Karpas-422 (cell line): ENCODE measurements around the gene MICU2. TPM values are rescaled to one million over a fixed set of nuclear protein-coding genes. Genes with fewer than 3 reads are reported as not detected.

Experiments used
- DNase-seq: peaks from one replicate; pipeline ENCODE4 v3.0.0-alpha.2; 2015
- H2AFZ ChIP-seq: fragments of 200-600 bp; sonication (generic); 2 replicates; pipeline ENCODE4 v1.6.1; 2014; ENCODE audit warnings: antibody characterized with exemption, low read length, mixed read lengths
- H3K27ac ChIP-seq: fragments of 200-600 bp; sonication (generic); 2 replicates; pipeline ENCODE4 v1.5.1; 2014; ENCODE audit warnings: mild to moderate bottlenecking, low read length, moderate library complexity
- H3K27me3 ChIP-seq: fragments of 200-600 bp; sonication (generic); 2 replicates; pipeline ENCODE4 v1.6.1; 2014; ENCODE audit warnings: low read length, mixed read lengths
- H3K36me3 ChIP-seq: fragments of 200-600 bp; sonication (generic); 2 replicates; pipeline ENCODE4 v1.6.1; 2014; ENCODE audit warnings: low read length, mixed read lengths; ENCODE audit not compliant: insufficient read depth
- H3K4me1 ChIP-seq: fragments of 200-600 bp; sonication (generic); 2 replicates; pipeline ENCODE4 v1.6.1; 2014; ENCODE audit warnings: mild to moderate bottlenecking, low read length, mixed read lengths
- H3K4me2 ChIP-seq: fragments of 200-600 bp; sonication (generic); 2 replicates; pipeline ENCODE4 v1.6.1; 2014; ENCODE audit warnings: low read length, low read depth, mild to moderate bottlenecking; ENCODE audit not compliant: poor library complexity, severe bottlenecking
- H3K4me3 ChIP-seq: fragments of 200-600 bp; sonication (generic); 2 replicates; pipeline ENCODE4 v1.5.1; 2014; ENCODE audit warnings: mild to moderate bottlenecking, antibody characterized with exemption, low read length, mixed read lengths
- H3K79me2 ChIP-seq: fragments of 200-600 bp; sonication (generic); 2 replicates; pipeline ENCODE4 v1.6.1; 2014; ENCODE audit warnings: mild to moderate bottlenecking, low read length, mixed read lengths
- H3K9ac ChIP-seq: fragments of 200-600 bp; sonication (generic); 2 replicates; pipeline ENCODE4 v1.6.0; 2014; ENCODE audit warnings: low read length
- H3K9me2 ChIP-seq: fragments of 200-600 bp; sonication (generic), shearing (Covaris generic); replicated peaks from 2 replicates; pipeline ENCODE4 v1.6.0; 2014; ENCODE audit warnings: mild to moderate bottlenecking, low read length, moderate library complexity; ENCODE audit not compliant: insufficient read depth
- H3K9me3 ChIP-seq: fragments of 300-700, 200-600 bp; sonication (generic); 2 replicates; pipeline ENCODE4 v1.6.1; 2014; ENCODE audit warnings: low read length, mixed read lengths
- H4K20me1 ChIP-seq: fragments of 200-600 bp; sonication (generic); 2 replicates; pipeline ENCODE4 v1.6.1; 2014; ENCODE audit warnings: mild to moderate bottlenecking, antibody characterized with exemption, low read length, low read depth; ENCODE audit not compliant: insufficient read depth
- total RNA-seq: library from RNA; depleted of rRNA; stranded (reverse); fragments of >200 nt; shearing (Covaris generic); gene quantifications from 2 replicates; pipeline ENCODE4 v1.2.3, GENCODE V29; 2014; ENCODE audit warnings: low replicate concordance

Gene MICU2
- total RNA-seq, 1 experiment from 2014 or later: 60.1 TPM

- H3K4me1 ChIP-seq: no peaks in the 10 kb centered on the region
- no peaks in the 10 kb centered on the region for H3K27me3 ChIP-seq
- H3K4me2 ChIP-seq: no peak overlapping the region
- H4K20me1 ChIP-seq: no peaks in the 10 kb centered on the region
- no peak for DNase-seq
- no peaks in the 10 kb centered on the region for H3K9me3 ChIP-seq
- no peaks in the 10 kb centered on the region for H3K36me3 ChIP-seq
- H3K9me2 ChIP-seq: no peaks in the 10 kb centered on the region
- H3K4me3 ChIP-seq: no peak overlapping the region
- H2AFZ ChIP-seq: no peak overlapping the region; the same call in 1 of the 2 replicates
- H3K79me2 ChIP-seq: no peaks in the 10 kb centered on the region
- H3K27ac ChIP-seq: no peak overlapping the region
- no peak overlapping the region for H3K9ac ChIP-seq
Observed at GRCh38 chr13:21465710-21466160, 138.2 kb downstream of the MICU2 start.

- no peaks in the 10 kb centered on the region for H3K9me2 ChIP-seq
- no peak overlapping the region for H3K9ac ChIP-seq
- peaks cover 7% of the 10 kb centered on the region for H3K79me2 ChIP-seq
- no peak overlapping the region for H3K4me2 ChIP-seq
- no peaks in the 10 kb centered on the region for H3K9me3 ChIP-seq
- no peak overlapping the region for H3K4me3 ChIP-seq
- peaks cover 5% of the 10 kb centered on the region for H3K4me1 ChIP-seq
- H3K36me3 ChIP-seq: no peaks in the 10 kb centered on the region
- H3K27me3 ChIP-seq: no peaks in the 10 kb centered on the region
- H2AFZ ChIP-seq: no peak overlapping the region
- no peak for DNase-seq
- no peak overlapping the region for H3K27ac ChIP-seq
- no peaks in the 10 kb centered on the region; the same call in 1 of the 2 replicates for H4K20me1 ChIP-seq
Observed at GRCh38 chr13:21463424-21463823, 140.5 kb downstream of the MICU2 start.

GRCh38 chr13:21461131-21461530 lies 142.8 kb downstream of the MICU2 start:
- Histone ChIP-seq H3K79me2 (peaks cover 30% of the 10 kb centered on the region), H3K9ac (no peak overlapping the region), H3K4me2 (no peak overlapping the region), H3K27ac (no peak overlapping the region), H4K20me1 (peaks cover 9% of the 10 kb centered on the region; the same call in 1 of the 2 replicates), H2AFZ (no peak overlapping the region), H3K9me3 (no peaks in the 10 kb centered on the region), H3K9me2 (no peaks in the 10 kb centered on the region), H3K27me3 (no peaks in the 10 kb centered on the region), H3K4me3 (no peak overlapping the region), H3K4me1 (peaks cover 19% of the 10 kb centered on the region), H3K36me3 (no peaks in the 10 kb centered on the region)
- no peak for DNase-seq

DNA sequence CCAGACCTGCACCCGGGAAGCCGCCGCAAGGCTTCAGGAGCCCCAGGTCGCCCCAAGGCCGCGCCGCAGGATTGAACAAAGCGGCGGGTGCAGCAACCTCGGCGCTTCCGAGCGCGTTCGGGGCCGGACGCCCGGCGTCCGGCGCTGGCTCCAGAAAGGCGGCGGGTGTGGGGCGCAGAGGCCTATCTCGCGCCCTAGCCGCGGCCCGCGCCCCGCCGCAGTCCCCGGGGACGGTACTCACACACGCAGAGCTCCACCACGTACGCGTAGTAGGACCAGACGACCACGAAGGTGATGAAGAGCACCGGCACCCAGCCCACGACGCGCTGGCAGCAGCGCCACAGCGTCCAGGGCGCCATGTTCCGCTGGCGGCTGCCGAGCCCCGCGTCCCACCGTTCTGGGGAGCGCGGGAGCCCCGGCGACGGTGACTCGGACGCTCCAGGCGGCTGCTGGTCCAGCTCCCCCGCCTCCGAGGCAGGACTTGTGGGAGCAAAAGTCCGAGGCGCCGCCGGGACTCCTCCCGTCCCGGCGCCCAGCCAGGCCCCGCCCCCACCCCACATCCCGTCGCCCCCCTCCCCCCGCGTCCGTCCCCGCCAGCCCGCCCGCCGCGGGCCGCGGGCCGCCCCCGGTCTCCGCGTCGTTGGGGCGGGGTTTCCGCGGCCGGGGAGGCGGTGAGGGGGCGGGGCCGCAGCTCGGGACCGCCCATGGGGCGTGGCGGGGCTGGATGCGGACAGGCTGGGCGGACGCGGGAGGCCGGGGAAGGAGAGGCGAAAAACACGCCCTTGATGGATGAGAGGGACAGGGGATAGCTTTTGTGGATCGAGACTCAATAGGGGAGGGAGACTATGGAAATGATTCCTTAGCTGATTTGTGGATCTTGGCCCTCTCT lies 144.9 kb downstream of the MICU2 start, which contains the start of gene ZDHHC20:
Gene ZDHHC20 (minus strand): TSS at position 491 of the 889 bp plus-strand sequence. CDS start 132 bp downstream, at position 359.
- Histone ChIP-seq H3K79me2 (peaks cover 50% of the 10 kb centered on the region), H3K27me3 (no peaks in the 10 kb centered on the region), H3K9me3 (peaks cover 2% of the 10 kb centered on the region; the same call in 1 of the 2 replicates), H4K20me1 (peaks cover 9% of the 10 kb centered on the region; the same call in 1 of the 2 replicates), H3K9ac (peak within 1 kb of the TSS; percentile 84), H3K4me1 (peaks cover 19% of the 10 kb centered on the region), H3K9me2 (no peaks in the 10 kb centered on the region), H3K27ac (peak within 1 kb of the TSS; percentile 78), H3K4me3 (peak within 1 kb of the TSS; percentile 91), H3K36me3 (0 out of 2 replicates have a peak, but pooled peaks cover 4% of the 10 kb centered on the region), H2AFZ (peak within 1 kb of the TSS; percentile 88), H3K4me2 (peak within 1 kb of the TSS; percentile 95)
- DNase-seq: peak; percentile 95

DNA sequence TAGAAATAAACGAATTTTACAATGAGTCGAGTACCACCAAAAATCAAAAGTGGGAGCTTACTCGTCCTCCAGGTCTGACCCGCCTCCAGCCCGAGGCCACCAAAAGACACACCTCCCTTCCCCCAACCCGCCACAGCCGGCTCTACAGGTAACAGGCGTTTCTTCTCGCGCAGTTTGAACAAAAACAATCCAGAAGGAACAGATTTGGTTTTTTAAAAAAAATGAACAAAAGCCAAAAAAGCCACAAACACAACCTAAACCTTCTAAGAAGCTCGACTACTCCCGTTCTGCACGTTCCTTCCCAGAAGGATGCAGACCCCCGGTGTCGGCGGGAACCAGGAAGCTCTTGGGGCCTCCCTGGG lies 145.5 kb downstream of the MICU2 start:
- Histone ChIP-seq H2AFZ (peak overlapping the region; percentile 88), H3K27ac (peak overlapping the region; percentile 78), H3K4me1 (peaks cover 19% of the 10 kb centered on the region), H3K27me3 (no peaks in the 10 kb centered on the region), H3K4me3 (peak overlapping the region; percentile 91), H3K4me2 (peak overlapping the region; percentile 95), H3K9ac (peak overlapping the region; percentile 84), H3K9me3 (peaks cover 5% of the 10 kb centered on the region; the same call in 1 of the 2 replicates), H4K20me1 (peaks cover 9% of the 10 kb centered on the region; the same call in 1 of the 2 replicates), H3K9me2 (no peaks in the 10 kb centered on the region), H3K36me3 (0 out of 2 replicates have a peak, but pooled peaks cover 4% of the 10 kb centered on the region), H3K79me2 (peaks cover 57% of the 10 kb centered on the region)
- peak; percentile 85 for DNase-seq

GRCh38 chr13:21453387-21454081 lies 150.4 kb downstream of the MICU2 start:
- no peak for DNase-seq
- H3K9ac ChIP-seq: no peak overlapping the region
- H2AFZ ChIP-seq: no peak overlapping the region
- H3K27ac ChIP-seq: no peak overlapping the region
- peaks cover 20% of the 10 kb centered on the region for H3K9me3 ChIP-seq
- peaks cover 19% of the 10 kb centered on the region for H3K36me3 ChIP-seq
- H3K4me3 ChIP-seq: no peak overlapping the region
- H3K79me2 ChIP-seq: peaks cover 94% of the 10 kb centered on the region
- H3K9me2 ChIP-seq: no peaks in the 10 kb centered on the region
- H3K27me3 ChIP-seq: no peaks in the 10 kb centered on the region
- peaks cover 14% of the 10 kb centered on the region for H3K4me1 ChIP-seq
- no peak overlapping the region for H3K4me2 ChIP-seq
- peaks cover 9% of the 10 kb centered on the region; the same call in 1 of the 2 replicates for H4K20me1 ChIP-seq

DNA sequence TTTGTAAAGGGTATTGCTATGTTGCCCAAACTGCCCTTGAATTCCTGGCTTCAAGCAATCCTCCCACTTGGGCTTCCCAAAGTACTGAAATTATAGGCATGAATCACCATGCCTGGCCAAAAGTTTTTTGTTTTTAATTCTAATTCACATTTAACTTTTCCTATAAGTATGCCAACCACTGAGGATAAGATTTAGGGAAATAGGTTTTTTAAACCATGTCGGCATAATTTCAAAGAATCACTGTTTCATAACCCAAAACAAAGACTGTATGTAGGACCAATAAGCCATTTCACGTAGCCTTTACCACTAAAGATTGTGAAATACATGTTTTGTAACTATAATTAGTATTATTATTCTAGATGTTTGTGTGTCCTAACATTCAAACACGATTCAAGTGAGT lies 153.0 kb downstream of the MICU2 start:
- Histone ChIP-seq H3K4me3 (no peak overlapping the region), H3K9ac (no peak overlapping the region), H4K20me1 (no peaks in the 10 kb centered on the region), H3K4me2 (no peak overlapping the region), H3K9me3 (peaks cover 20% of the 10 kb centered on the region), H3K79me2 (peaks cover 80% of the 10 kb centered on the region), H3K4me1 (no peaks in the 10 kb centered on the region), H3K27me3 (no peaks in the 10 kb centered on the region), H2AFZ (no peak overlapping the region), H3K36me3 (peaks cover 19% of the 10 kb centered on the region), H3K9me2 (no peaks in the 10 kb centered on the region), H3K27ac (no peak overlapping the region)
- DNase-seq: no peak

GRCh38 chr13:21446656-21447055 lies 157.3 kb downstream of the MICU2 start:
- no peaks in the 10 kb centered on the region for H4K20me1 ChIP-seq
- H3K27me3 ChIP-seq: no peaks in the 10 kb centered on the region
- no peak overlapping the region for H3K9ac ChIP-seq
- no peak overlapping the region for H3K27ac ChIP-seq
- H3K4me1 ChIP-seq: no peaks in the 10 kb centered on the region
- H3K36me3 ChIP-seq: peaks cover 7% of the 10 kb centered on the region
- H2AFZ ChIP-seq: no peak overlapping the region
- DNase-seq: no peak
- no peak overlapping the region for H3K4me3 ChIP-seq
- peaks cover 4% of the 10 kb centered on the region; the same call in 1 of the 2 replicates for H3K9me3 ChIP-seq
- no peak overlapping the region for H3K4me2 ChIP-seq
- H3K79me2 ChIP-seq: peaks cover 80% of the 10 kb centered on the region
- H3K9me2 ChIP-seq: no peaks in the 10 kb centered on the region
